Measurements from ENCODE around the gene ARPP21. TPM values are rescaled to one million over a fixed set of nuclear protein-coding genes. Genes with fewer than 3 reads are reported as not detected.

Gene ARPP21
- polyA plus RNA-seq, 3 donors: not detected

- Mint-ChIP-seq H3K9me3 (peaks cover 0 to 2% (median 0%) of the 10 kb centered on the region in 7 donors), H3K27ac (no peak overlapping the region), H3K27me3 (ENCODE audit: low read depth in 3 of 3) (no peaks in the 10 kb centered on the region), H3K36me3 (no peaks in the 10 kb centered on the region), H3K4me1 (no peaks in the 10 kb centered on the region), H3K4me3 (no peak overlapping the region)
- Histone ChIP-seq H4K20me1 (ENCODE audit: insufficient read depth, low read length) (no peaks in the 10 kb centered on the region), H2AFZ (ENCODE audit: insufficient read depth, low read depth, low read length, poor library complexity, severe bottlenecking) (no peak overlapping the region), H3K4me1 (ENCODE audit: control insufficient read depth in 1 of 2, insufficient read depth in 2 of 2, low read length in 2 of 2) (no peaks in the 10 kb centered on the region), H3K4me3 (replicated peaks in 1 of 3; ENCODE audit: low read depth in 2 of 3, low read length in 3 of 3) (no peak overlapping the region), H3K36me3 (replicated peaks in 1 of 2; ENCODE audit: control insufficient read depth in 1 of 2, insufficient read depth in 2 of 2, low read length in 2 of 2) (no peaks in the 10 kb centered on the region), H3K9ac (ENCODE audit: insufficient read depth, low read length, poor library complexity, severe bottlenecking) (no peak overlapping the region), H3K9me3 (replicated peaks in 1 of 2; ENCODE audit: control insufficient read depth in 1 of 2, insufficient read depth in 1 of 2, low read length in 2 of 2) (no peaks in the 10 kb centered on the region), H3K27me3 (ENCODE audit: control insufficient read depth in 2 of 2, insufficient read depth in 2 of 2, low read length in 2 of 2) (no peaks in the 10 kb centered on the region), H3K27ac (ENCODE audit: low read depth in 1 of 2, low read length in 2 of 2) (no peak overlapping the region), H3K79me2 (ENCODE audit: insufficient read depth, low read length) (no peaks in the 10 kb centered on the region), H3K4me2 (replicated peaks; ENCODE audit: extremely low read depth, low read length, poor library complexity, severe bottlenecking) (no peak overlapping the region)
- WGBS (ENCODE audit: insufficient coverage): 100% methylated on average over 1 of the region's 3 CpGs
- intact Hi-C loops (cut with micrococcal nuclease): no loop called here
- TF ChIP-seq, protein P1, sequence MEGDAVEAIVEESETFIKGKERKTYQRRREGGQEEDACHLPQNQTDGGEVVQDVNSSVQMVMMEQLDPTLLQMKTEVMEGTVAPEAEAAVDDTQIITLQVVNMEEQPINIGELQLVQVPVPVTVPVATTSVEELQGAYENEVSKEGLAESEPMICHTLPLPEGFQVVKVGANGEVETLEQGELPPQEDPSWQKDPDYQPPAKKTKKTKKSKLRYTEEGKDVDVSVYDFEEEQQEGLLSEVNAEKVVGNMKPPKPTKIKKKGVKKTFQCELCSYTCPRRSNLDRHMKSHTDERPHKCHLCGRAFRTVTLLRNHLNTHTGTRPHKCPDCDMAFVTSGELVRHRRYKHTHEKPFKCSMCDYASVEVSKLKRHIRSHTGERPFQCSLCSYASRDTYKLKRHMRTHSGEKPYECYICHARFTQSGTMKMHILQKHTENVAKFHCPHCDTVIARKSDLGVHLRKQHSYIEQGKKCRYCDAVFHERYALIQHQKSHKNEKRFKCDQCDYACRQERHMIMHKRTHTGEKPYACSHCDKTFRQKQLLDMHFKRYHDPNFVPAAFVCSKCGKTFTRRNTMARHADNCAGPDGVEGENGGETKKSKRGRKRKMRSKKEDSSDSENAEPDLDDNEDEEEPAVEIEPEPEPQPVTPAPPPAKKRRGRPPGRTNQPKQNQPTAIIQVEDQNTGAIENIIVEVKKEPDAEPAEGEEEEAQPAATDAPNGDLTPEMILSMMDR (IDR thresholded peaks at IDR 0.05): no peak
- DNase-seq: no peak
Observed at GRCh38 chr3:35673017-35673416, 33.7 kb downstream of the ARPP21 start.

DNA sequence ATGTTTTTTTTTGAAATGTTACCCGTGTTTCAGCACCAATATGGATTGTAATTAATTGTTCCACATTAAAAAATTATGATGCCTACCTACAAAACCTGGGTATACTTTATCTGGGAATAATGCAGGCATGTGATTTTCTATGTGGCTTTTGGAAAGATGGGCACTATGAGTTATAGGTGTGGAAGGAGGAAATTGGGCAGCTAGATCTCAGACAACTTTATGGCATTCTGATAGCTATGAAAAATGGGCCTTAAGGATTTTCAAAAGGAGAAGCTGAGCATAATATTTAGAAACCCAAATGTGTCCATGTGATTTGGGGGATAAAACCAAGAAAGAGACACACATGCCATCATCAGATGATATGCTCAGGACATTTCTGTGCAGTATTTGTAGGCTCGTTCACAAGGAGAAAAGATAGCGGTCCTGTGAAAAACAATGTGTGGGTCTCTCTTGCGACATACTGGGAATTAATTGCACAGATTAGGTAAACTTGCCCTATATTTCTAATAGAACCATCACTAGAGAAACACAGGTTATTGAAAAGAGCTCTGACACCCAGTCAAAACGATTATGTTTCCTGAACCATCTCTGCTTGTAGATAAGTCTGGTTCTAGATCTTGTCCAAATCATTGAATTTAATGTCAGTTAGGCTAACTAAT, 35.3 kb downstream of the ARPP21 start:
- intact Hi-C loops (cut with micrococcal nuclease): no loop called here
- H3K36me3 Mint-ChIP-seq: no peaks in the 10 kb centered on the region
- TF ChIP-seq, protein P1 (IDR thresholded peaks at IDR 0.05): no peak
- Histone ChIP-seq H3K79me2 (ENCODE audit: insufficient read depth, low read length) (no peaks in the 10 kb centered on the region), H3K4me1 (ENCODE audit: control insufficient read depth in 1 of 2, insufficient read depth in 2 of 2, low read length in 2 of 2) (no peaks in the 10 kb centered on the region), H2AFZ (ENCODE audit: insufficient read depth, low read depth, low read length, poor library complexity, severe bottlenecking) (no peak overlapping the region), H3K9me3 (replicated peaks in 1 of 2; ENCODE audit: control insufficient read depth in 1 of 2, insufficient read depth in 1 of 2, low read length in 2 of 2) (no peaks in the 10 kb centered on the region), H4K20me1 (ENCODE audit: insufficient read depth, low read length) (no peaks in the 10 kb centered on the region), H3K4me2 (replicated peaks; ENCODE audit: extremely low read depth, low read length, poor library complexity, severe bottlenecking) (no peak overlapping the region), H3K36me3 (replicated peaks in 1 of 2; ENCODE audit: control insufficient read depth in 1 of 2, insufficient read depth in 2 of 2, low read length in 2 of 2) (no peaks in the 10 kb centered on the region), H3K27ac (ENCODE audit: low read depth in 1 of 2, low read length in 2 of 2) (no peak overlapping the region), H3K4me3 (replicated peaks in 1 of 3; ENCODE audit: low read depth in 2 of 3, low read length in 3 of 3) (no peak overlapping the region), H3K9ac (ENCODE audit: insufficient read depth, low read length, poor library complexity, severe bottlenecking) (no peak overlapping the region), H3K27me3 (ENCODE audit: control insufficient read depth in 2 of 2, insufficient read depth in 2 of 2, low read length in 2 of 2) (no peaks in the 10 kb centered on the region)
- no peak for DNase-seq
- H3K4me3 Mint-ChIP-seq: no peak overlapping the region
- H3K9me3 Mint-ChIP-seq: peaks cover 0 to 2% (median 0%) of the 10 kb centered on the region in 7 donors
- 80% methylated on average over 1 of the region's 5 CpGs for WGBS (ENCODE audit: insufficient coverage)
- no peaks in the 10 kb centered on the region for H3K27me3 Mint-ChIP-seq (ENCODE audit: low read depth in 3 of 3)
- H3K27ac Mint-ChIP-seq: no peak overlapping the region
- H3K4me1 Mint-ChIP-seq: no peaks in the 10 kb centered on the region
